DMS79 (cell line): ENCODE results near the gene ARL5A.

Experiments
- DNase-seq: peaks from one replicate; lab custom pipeline; 2025; lab: John Stamatoyannopoulos, UW

Gene ARL5A

DNA sequence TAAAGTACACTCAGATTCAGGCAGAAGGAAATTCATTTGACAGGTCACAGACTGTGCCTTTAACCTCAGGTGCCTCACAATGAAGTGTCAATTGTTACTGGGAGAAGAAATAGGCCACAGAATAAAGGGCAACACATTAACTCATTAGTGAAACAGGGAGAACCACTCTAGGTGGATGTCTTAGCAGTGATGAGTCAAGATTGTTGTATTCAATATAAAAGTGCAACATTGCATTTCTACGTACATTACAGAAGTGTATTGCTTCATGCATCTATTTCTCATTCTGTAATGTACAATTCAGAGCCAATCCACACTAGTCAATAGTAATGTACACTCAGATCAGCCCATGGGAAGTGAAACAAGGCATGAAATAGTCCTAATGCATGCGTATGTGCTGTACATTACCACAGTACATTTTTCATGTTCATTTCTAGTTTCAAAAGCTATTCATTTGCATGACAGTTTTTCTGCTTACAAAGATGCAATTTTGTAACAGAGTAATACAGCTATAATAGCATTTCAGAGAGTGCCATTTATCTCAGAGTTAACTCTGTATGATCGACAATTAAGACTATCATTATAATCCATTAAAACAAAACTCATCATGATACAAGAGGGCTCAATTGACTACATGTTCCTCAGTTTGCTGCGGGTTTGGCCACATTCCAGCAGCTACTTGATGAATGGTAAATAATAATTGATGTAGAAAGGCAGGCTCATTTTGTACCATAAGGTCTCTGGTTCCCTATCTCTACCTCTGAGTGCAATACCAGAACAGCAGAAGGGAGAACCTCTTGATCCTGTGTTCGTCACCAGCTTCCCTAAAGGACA lies 12.2 kb upstream of the ARL5A start:
- DNase-seq, result peak; percentile 67

DNA sequence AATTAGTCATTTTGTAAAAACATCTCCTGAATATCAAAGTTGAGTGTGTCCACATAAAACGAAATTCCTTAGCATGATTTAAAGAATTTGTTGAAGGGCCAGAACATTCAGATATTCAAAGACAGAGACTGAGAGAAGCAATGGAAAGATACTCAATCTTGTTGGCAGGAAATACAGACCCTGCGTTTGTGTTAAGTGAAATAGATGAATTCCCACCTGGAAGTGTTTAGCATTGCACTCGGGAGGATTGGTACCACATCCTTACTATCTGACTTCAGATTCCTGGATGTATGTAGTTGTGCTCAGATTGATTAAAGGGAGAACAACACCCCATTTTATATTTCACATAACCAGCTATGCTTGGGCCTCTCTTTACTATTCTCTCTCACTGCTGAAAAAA lies 9.7 kb upstream of the ARL5A start:
- DNase-seq, result no peak

DNA sequence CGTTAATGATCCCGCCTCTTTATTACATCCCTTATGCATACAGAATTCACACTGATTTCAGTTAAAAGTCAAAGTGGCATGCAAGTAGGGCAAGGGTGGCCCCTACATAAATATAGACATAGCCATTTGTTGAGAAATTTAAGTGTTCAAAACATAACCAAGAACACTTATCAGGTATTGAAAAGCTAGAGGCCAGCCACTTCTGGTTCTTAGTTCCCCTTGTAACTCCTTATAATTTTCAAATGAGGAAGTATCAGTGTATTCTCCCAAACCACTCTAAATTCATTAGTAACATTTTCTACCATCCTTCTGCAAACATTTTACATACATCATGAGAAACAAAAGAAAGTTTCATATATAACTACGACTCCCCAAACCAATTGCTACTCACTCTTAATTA lies 5.8 kb upstream of the ARL5A start:
- no peak for DNase-seq

DNA sequence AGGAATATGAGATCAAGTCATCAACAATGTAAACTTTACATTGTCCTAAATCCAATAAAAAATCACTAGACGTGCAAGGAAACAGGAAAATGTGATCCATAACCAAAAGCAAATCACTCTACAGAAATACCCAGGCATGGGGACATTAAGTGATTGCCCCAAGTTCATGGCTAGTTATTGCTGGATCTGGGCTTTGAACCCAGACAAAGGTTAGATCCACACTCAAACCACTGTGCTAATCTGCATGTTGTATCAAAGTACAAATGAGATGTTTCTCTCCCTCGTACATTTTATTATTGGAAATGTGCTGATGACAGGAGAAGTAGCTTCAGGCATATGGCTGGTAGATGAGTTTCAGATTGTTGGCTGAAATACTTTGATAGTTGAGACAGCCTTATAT lies 2.7 kb upstream of the ARL5A start:
- DNase-seq, result no peak

DNA sequence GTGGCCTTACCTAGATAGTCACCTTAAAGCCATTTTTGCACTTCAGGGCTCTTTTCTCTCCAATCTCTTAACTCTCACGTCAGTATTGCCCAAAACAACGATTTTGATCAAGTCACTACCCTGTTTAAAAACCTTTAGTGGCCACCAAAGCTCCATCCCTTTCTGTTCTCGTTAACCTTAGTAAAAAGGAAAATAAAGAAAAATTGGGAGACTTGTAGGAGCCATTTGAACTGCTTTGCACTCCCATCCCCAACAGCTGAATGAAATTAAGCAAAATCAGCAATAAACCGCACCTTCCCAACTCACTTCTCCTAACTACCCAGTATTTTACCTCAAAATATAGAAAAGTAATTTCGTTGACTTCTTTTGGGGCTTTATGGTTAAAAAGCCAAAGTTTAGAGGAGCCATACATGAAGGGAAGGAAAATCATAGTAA lies 686 bp upstream of the ARL5A start:
- no peak for DNase-seq

DNA sequence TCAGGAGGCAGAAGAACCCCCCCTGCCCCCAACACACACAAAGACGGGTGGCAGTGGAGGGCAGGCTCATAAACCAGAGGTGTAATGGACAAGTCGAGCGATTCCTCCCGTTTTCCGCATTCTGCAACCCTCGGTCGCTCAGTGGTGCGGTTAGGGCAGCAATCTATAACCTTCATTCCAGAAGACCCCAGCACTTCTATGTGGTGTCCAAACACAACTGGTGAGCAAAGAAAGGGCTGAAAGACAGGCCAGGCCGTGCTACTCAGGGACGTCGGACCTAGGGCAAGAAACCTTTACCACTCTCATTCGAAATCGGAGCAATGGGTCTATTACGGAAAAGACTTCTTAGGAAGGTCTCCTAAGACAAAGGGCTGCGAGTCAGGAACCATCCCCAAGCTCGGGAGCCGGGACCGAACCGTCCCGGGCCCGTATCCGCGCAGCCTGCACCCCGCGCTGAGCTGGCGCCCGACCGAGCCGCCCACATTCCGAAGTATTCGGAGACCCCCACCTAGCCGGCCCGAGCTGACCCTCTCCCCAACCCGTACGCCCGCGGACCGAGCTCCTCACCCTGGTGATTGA lies 568 bp downstream of the ARL5A start:
- no peak for DNase-seq

DNA sequence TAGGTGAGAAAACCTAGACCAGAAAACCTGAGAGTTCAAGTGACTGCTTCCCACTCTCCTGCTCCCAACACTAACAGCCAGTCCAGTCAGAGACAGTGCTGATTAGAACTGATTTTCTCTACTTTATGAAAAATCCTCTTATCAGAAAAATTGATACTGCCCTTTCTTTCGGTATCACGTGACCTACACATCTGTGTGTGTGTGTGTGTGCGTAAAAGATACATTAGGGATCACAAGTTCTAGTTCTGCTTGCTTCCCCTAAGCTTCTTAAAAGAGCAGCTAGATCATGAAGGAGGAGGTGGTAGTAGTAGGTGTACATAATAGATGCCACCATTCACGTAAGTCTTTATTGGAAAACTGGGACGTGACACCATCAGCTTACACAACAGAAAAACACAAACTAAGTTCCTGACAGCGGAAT lies 1.5 kb downstream of the ARL5A start:
- DNase-seq, result no peak

DNA sequence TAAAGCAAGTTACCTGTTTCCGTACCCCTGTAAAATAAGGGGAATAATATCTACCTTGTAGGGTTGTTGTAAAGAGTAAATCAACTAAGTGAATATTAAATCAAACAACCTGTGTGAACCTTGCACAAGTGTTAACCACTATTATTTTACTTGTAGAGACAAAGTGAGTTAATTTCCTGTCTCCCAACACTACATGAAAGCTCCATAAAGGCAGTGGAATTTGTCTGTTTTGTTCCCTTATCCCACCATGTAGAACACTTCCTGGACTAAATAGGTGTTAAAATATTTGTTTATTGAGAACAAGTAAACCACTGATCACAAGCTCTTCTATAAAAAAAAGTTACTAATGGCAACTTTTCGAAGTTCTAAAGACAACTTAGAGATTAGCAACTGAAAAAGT lies 3.3 kb downstream of the ARL5A start:
- no peak for DNase-seq

DNA sequence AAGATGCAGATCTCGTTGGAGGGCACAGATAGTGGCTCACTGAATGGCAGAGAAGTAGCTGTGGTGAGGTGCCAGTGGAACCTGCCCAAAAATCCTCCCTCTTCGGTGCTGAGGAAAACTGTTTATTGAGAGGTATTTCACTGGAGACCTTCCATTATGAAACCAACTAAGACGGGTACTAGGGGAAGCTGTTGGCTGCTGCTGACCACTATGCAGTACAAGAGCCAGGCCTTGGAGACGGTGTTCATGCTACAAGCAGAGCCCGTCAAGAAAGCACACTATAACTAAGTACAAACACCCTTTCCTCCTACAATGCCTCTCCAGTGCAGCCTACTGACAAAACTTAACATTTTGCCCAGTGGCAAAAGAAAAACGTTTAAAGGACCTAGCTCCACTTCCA lies 4.6 kb downstream of the ARL5A start:
- DNase-seq, result no peak

DNA sequence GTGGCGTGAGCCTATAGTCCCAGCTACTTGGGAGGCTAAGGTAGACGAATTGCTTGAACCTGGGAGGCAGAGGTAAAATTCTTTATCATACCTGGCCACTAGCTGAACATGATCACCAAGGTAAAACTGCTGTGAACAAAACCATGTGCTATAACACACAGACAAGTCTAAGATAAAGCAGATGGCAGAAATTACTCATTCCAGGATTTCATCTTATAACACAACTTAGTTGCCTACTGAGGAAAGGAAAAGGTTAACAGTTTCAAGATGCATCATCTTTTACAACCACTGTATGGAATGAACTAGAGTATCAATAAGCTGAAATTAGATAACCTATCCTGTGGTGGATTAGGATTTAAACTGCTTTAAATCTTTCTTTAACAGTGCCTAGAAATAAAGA lies 8.3 kb downstream of the ARL5A start:
- no peak for DNase-seq

DNA sequence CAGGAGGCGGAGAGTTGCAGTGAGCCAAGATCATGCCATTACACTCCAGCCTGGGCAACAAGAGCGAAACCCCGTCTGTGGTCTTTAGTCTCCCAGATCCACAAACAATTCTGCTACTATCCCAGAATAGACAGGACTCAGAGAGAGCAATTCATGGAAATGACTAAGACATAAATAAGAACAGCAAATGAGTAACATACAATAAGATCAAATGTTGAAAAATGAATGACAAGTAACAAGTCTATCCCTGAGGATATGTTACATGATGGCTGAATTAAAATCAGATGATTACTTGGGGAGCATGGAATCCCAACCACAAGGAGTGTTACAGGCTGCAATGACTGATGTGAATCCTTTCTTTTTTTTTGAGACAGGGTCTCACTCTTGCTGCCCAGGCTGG lies 10.3 kb downstream of the ARL5A start:
- DNase-seq, result no peak

DNA sequence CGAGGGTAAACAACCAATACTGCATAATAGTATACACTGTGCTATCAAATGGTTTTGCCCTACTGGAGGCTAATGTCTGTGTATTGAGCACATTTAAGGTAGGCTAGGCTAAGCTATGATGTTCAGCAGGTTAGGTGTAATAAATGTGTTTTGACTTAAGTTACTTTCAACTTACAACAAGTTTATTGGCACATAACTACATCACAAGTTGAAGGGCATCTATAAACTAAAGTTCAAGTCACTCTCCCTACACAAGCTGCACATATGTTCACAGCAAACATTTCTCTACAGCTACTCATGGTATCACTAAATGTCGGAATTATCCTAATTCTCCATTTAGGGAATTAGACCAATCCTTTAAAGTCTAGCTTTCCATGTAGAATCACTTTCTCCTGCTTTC lies 11.4 kb downstream of the ARL5A start:
- DNase-seq, result no peak

DNA sequence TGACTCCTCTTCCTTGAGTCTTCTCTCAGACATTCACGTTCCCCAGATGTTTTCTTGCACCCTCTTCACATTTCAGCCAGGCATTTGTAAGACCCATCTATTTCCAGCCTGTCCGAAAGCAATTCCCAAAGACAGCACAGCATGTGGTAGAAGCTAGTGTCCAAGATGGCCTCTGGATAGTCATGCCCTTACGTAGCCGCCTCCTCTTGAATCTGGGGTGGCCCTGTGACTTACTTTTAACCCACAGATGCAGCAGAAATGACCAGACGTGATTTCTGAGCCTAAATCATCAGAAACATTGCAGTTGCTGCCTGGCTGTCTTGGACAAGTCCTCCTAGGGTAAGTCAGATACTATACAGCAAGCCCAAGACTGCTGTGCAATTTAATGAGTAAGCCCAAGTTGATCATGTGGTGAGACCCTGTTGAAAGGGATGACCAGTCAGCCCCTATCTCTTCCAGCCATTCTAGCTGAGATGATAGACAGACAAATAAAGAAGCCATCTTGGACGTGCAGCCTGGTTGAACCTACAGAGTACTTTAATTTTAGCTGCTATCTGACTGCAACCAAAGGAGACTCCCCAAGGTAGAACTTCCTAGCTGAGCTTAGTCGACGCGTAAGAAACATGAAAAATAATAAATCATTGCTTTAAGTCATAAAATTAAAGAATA lies 12.3 kb downstream of the ARL5A start:
- no peak for DNase-seq

DNA sequence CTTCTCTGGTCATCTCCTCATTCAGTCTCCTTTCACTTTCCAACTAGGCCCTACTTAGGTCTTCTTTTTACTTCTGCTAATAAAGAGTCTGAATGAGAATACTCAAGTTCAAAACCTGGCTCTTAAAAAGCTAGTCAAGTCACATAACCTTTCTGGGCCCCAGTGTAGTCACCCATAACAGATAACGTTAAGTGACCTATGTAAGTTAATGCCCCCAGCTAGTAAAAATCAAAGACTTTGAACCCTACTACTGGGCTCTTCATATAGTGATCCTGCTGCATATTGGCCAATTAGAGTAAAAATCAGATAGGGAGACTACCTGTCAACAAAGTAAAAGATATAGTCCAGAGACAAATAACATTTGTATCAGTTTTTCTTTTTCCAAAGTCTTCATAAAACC lies 17.7 kb downstream of the ARL5A start:
- DNase-seq, result no peak

DNA sequence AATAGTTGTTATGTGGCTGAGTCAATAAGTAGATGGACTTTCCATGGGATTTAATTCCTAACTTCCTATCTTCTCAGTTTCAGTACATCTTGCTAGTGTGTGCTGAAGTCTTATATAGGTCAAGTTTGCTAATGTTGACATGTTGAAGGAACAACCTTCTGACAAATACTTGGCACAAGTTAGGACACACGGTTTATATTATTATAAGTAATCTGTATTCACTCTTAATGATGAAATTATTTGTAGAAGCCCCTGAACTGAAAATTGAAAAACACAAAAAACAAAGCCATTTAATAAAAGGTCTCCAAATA lies 19.2 kb downstream of the ARL5A start:
- no peak for DNase-seq

DNA sequence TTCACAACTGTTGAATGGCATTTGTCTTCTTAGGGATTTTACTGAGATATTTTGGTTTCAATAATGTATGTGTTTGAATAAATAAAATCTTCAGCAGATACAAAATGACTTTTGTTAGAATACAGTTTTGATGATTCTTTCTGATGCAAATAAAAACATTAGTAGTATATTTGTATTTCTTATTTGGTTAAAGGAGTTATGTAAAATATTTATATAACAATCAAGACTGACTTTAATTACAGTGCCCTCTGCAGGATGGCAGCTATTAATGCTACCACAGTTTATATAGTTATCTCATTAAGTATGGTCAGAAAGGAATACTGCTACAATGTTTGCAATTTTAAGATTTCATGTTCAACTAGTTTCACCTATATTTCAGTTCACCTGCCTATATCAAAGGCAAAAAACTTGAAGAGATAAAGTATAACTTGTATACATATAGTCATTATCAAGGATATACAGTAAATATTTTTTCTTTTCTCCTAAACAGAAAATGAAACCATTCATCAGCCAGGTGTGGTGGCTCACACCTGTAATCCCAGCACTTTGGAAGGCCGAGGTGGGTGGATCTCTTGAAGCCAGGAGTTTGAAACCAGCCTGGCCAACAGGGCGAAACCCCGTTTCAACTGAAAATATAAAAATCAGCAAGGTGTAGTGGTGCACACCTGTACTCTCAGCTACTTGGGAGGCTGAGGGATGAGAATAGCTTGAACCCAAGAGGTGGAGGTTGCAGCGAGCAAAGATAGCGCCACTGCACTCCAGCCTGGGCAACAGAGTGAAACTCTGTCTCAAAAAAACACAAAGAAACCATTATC lies 19.8 kb downstream of the ARL5A start:
- DNase-seq, result no peak

DNA sequence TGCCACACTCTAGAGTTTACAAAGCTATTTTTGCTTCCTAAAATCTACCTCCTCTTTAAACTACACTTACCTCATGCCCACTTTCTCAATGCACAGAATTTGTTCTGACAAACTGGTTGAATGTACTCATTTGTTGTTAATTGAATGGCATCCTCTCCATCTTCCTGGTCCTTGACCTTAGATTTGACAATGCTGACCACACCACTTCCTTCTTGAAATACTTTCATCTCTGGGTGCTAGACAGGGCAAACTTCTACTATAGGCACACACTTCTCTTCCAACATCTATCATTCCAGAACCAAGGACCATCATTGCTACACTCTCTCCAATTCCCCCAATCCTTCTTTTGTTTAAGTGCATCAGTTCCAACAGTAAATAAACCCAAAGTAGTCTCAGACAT lies 22.3 kb downstream of the ARL5A start:
- DNase-seq, result no peak

DNA sequence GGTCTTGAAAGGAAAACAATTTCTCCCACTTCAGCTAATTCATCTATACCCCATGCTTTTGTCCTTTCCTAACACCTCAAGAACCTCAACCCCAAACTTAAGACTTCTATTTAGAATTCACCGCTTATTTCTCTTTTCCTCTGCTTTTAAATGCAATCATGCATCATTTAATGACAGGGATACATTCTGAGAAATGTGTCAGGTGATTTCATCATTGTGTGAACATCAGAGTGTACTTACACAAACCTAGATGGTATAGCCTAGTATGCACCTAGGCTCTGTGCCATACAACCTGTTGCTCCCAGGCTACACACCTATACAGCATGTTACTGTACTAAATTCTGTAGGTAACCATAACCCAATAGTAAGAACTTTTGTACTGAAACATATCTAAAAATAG lies 22.9 kb downstream of the ARL5A start:
- DNase-seq, result no peak

DNA sequence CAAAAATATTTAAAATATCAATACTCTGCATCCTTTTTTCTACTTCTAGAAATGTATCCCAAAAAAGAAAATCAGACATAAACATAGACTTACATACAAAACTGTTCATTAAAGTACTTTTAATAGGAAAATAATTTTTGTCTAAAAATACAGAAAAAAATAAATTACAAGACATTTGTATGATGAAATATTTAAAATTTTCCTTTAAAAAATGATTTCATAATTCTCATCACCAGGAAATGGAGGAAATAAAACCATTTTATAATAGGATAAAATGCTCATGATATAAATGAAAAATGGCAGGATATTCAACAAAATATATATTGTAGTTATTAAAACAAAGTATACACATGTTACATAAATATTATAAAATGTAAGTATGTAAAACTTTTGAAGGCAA lies 24.4 kb downstream of the ARL5A start:
- DNase-seq, result no peak

DNA sequence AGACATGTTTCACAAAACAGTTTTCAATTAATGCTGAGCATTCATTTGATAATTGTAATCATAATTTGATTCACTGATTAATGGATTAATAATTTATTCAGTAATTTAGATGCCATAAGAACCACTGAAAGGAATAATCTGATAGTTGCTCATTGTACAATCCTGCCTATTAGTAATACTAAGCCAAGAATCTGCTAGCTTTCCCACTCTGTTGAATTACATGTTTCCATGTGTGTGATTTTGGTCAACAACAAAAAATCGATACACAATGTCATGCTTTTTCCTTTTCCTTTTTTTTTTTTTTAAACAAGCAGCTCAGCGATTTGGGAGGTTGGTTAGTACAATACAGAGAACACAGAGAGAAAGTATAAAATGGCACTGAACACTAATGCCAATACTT lies 25.9 kb downstream of the ARL5A start:
- no peak for DNase-seq

DNA sequence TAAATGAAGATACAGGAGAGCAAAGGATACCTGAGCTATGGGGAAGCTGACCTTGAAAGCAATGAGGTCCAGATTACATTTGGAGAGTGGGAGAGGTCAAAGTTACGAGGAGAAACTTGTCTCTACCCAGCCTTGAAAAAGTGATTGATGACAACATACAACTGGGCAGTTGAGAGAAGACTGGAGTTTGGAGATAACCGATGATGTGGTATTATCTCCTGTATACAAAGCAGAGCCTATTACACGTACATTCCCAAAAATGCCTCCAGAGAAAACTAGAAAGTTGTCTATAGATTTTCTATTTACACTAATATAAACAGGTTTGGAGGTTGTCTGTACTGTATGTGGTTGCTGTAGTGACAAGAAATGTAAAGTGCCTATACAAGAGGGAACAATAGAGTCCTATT lies 28.3 kb downstream of the ARL5A start:
- DNase-seq, result no peak

DNA sequence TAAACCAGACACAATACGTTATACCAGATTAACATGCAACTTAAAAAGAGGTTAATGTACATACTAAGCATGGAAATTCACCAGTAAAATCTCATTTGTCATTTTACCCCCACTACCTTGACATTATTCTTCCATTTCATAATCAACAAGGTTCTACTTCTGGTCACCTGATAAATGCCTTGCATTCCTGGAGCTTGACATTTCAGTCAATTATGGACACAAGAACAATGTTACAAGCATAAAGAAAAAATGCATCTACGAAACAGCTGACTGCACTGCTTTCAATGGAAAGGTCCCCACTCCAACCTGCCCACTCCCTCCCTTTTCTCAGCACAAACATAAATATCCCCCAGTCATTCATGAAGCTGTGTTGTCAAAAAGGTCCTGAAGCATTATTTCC lies 31.4 kb downstream of the ARL5A start:
- no peak for DNase-seq
